Bronchial epithelial cell (primary cell): ENCODE results near the gene TBL1X. TPM values are rescaled to one million over a fixed set of nuclear protein-coding genes. Genes with fewer than 3 reads are reported as not detected.
"Not testable (repeated sequence)": the region's sequence is repeated elsewhere in the genome, so short reads cannot be mapped to it uniquely, and the experiment has no call there.

Source experiments
- DNase-seq: peaks from one replicate; pipeline ENCODE4 v3.0.0-alpha.2; 2010; ENCODE audit warnings: low read depth
- FAIRE-seq: peaks from 2 replicates; lab custom pipeline; 2011; peaks lifted over from hg19 to GRCh38; lab: Jason Lieb, UNC
- H3K27me3 ChIP-seq: 2 replicates; pipeline ENCODE4 v1.5.1; 2011; ENCODE audit warnings: low read length; ENCODE audit not compliant: control insufficient read depth, insufficient read depth
- H3K36me3 ChIP-seq: 2 replicates; pipeline ENCODE4 v1.5.1; 2011; ENCODE audit warnings: low read length; ENCODE audit not compliant: control insufficient read depth, insufficient read depth
- H3K4me3 ChIP-seq: 2 replicates; pipeline ENCODE4 v1.5.1; 2011; ENCODE audit warnings: mild to moderate bottlenecking, low read depth, low read length, control low read depth
- CTCF ChIP-seq: IDR thresholded peaks from 2 replicates; pipeline ENCODE4 v1.5.1; 2011; ENCODE audit warnings: mild to moderate bottlenecking, moderate library complexity, low read length, control low read depth, inconsistent platforms; ENCODE audit not compliant: insufficient read depth, severe bottlenecking
- total RNA-seq: library from RNA; depleted of rRNA; stranded (reverse); fragments of >200 nt; gene quantifications from 2 replicates; pipeline ENCODE4 v1.2.1, GENCODE V29; 2014

Gene TBL1X
- total RNA-seq, 1 donor from 2014 or later = 14.2 TPM

- H3K27me3 ChIP-seq = no peaks in the 10 kb centered on the region
- no peak for DNase-seq
- no peak for FAIRE-seq
- H3K4me3 ChIP-seq = no peak overlapping the region
- H3K36me3 ChIP-seq = no peaks in the 10 kb centered on the region
- TF ChIP-seq CTCF = no peak
These were observed 8.4 kb upstream of the TBL1X start for GRCh38 chrX:9456250-9457074.

GRCh38 chrX:9458034-9458433 lies 6.8 kb upstream of the TBL1X start:
- FAIRE-seq, H3K27me3 ChIP-seq, H3K36me3 ChIP-seq, DNase-seq, H3K4me3 ChIP-seq: not testable (repeated sequence)

DNA sequence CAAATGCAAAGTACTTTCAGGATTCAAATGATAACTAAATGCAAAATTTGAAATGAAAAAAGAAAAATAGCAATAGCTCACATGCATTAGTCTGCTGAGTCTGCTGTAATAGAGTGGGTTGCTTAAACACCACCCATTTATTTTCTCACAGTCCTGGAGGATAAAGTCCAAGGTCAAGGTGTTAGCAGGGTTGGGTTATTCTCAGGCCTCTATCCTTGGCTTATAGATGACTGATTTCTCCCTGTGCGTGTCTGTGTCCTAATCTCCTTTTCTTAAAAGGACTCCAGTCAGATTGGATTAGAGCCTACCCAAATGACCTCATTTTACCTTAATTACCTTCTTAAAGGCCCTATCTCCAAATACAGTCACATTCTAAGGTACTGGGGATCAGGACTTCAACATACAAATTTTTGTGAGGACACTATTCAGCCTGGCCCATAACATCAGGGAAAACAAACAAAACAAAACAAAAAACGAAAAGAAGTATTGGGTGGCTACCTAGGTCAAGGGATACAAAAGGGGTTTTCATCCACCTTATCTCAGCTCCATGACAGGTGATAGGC lies 6.3 kb upstream of the TBL1X start:
- no peak for FAIRE-seq

DNA sequence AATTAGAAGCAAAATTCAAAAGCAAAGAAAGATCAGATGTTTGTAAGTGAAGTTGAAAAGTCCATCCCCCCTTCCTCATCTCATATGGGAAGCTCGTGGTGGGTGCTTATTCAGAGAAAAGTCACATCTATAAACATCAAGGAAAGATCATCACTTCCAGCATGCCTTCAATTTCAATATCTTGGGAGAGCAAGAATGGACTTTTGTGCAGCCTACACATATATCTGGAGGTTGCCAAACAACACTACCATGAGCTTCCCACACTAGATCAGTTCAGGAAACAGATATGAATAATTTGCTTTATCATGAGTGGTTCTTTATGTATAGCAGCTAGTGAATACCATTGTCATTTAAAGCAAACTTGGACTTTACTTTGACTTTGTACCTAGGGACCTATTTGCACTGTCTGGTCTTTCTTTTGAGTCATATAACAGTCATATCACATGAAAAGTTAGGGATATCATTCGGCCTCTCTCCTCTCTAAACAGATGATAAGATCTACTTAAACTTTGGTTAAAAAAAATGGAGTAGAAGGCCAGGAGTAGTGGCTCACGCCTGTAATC lies 5.6 kb upstream of the TBL1X start:
- TF ChIP-seq CTCF = no peak
- Histone ChIP-seq H3K4me3 (no peak overlapping the region), H3K27me3 (no peaks in the 10 kb centered on the region), H3K36me3 (no peaks in the 10 kb centered on the region)
- DNase-seq (no peak), FAIRE-seq (no peak)

More for the DNA sequence above, 6.3 kb upstream of the TBL1X start:
- H3K4me3 ChIP-seq = no peak overlapping the region
- no peaks in the 10 kb centered on the region for H3K36me3 ChIP-seq
- H3K27me3 ChIP-seq = no peaks in the 10 kb centered on the region
- DNase-seq = no peak
- TF ChIP-seq CTCF = no peak

DNA sequence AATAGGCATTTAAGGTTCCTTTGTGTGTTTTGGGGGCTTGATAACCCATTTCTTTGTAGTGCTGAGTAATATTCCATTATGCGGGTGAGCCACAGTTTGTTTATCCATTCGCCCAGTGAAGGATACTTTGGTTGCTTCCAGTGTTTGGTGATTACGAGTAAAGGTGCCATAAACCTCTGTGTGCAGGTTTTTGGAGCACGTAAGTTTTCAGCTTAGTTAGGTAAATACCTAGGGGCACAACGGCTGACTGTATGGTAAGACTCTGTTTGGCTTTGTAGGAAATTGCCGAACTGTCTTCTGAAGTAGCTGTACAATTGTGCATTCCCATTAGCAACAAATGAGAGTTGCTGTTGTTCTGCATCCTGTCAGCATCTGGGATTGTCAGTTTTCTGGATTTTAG lies 3.8 kb upstream of the TBL1X start:
- DNase-seq = no peak
- no peak for FAIRE-seq
- no peaks in the 10 kb centered on the region for H3K36me3 ChIP-seq
- TF ChIP-seq CTCF = no peak
- no peak overlapping the region for H3K4me3 ChIP-seq
- no peaks in the 10 kb centered on the region for H3K27me3 ChIP-seq

GRCh38 chrX:9462456-9462855 lies 2.4 kb upstream of the TBL1X start:
- FAIRE-seq = no peak
- Histone ChIP-seq H3K4me3 (no peak overlapping the region), H3K36me3 (no peaks in the 10 kb centered on the region), H3K27me3 (no peaks in the 10 kb centered on the region)
- DNase-seq = no peak
- no peak for TF ChIP-seq CTCF
